ENCODE data around the gene SDK2. TPM values are rescaled to one million over a fixed set of nuclear protein-coding genes. Genes with fewer than 3 reads are reported as not detected.

Gene SDK2
- total and polyA plus RNA-seq, 2 of the 4 experiments (the other 2 are of a cell fraction), result under 0.01 to 0.03 TPM

DNA sequence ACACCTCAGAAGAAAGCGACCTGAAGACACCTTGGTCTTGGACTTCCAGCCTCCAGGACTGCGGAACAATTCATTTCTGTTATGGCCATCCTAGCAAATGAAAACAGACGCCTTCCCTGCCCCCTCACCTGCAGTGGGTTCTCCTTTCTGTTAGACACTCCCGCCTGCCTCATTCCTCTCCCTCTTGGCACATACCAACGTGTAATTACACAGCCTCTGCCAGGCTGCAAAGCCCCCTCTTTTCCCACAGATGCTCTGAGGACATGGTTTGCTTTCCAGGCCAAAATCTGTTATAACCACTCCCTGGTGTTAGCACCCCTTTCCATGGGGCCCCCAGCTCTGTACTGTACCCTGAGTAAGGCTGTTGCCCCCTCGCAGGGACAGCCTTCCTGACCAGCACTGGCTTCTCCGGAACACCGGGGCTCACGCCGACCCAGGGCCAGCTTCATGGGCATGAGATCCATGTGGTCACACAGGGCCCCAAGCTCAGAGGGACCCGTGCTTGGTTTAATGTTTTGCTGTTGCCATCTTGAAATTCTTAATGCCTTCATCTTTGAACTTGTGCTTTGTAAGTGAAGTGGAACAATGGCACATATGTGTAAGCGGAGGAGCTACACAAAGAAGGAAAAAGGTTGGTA lies 64.1 kb downstream of the SDK2 start:
- peaks cover 3% of the 10 kb centered on the region; the same call in 1 of the 2 replicates for H3K9me3 ChIP-seq (ENCODE audit: control insufficient read depth, insufficient read depth, low read length)
- H4K5ac ChIP-seq (ENCODE audit: low read depth, low read length), result no peak overlapping the region
- H2BK5ac ChIP-seq (ENCODE audit: low read depth, low read length, poor library complexity, severe bottlenecking), result no peak overlapping the region
- no peak overlapping the region for H3K18ac ChIP-seq (ENCODE audit: low read depth, low read length)
- no peak overlapping the region for H3K4me3 ChIP-seq (ENCODE audit: insufficient read depth, low read depth, low read length)
- no peaks in the 10 kb centered on the region for H3K36me3 ChIP-seq (ENCODE audit: control insufficient read depth, insufficient read depth, low read length)
- no peak overlapping the region for H3K27ac ChIP-seq (ENCODE audit: insufficient read depth, low read length)
- ATAC-seq (ENCODE audit: low read depth) (no peak), DNase-seq (no peak)
- H2AK5ac ChIP-seq (ENCODE audit: low read depth, low read length), result no peak overlapping the region
- no peak overlapping the region for H3K14ac ChIP-seq (replicated peaks; ENCODE audit: low read depth, low read length)
- WGBS, 2 experiments (ENCODE audit: extremely low coverage in 2 of 2, insufficient read length in 1 of 2), result 50% methylated on average over 3 of the region's 12 CpGs; no CpG with 5 or more reads in 1 of the 2 experiments
- H4K91ac ChIP-seq (ENCODE audit: insufficient read depth, low read depth, low read length), result no peak overlapping the region
- H3K9ac ChIP-seq (ENCODE audit: low read depth, low read length), result no peak overlapping the region
- ChIA-PET POLR2A (ENCODE audit: unreplicated experiment) (no interaction called here), CTCF (no interaction called here)
- H2AK9ac ChIP-seq (replicated peaks; ENCODE audit: low read depth, low read length, poor library complexity), result no peak overlapping the region
- H4K20me1 ChIP-seq (ENCODE audit: insufficient read depth, low read length), result no peaks in the 10 kb centered on the region
- dilution Hi-C loops (cut with HindIII; ENCODE audit: low sequenced_read_pairs, unreplicated experiment) (no loop called here), intact Hi-C loops (cut with micrococcal nuclease) (no loop called here), in situ Hi-C loops (cut with MboI; ENCODE audit: low sequenced_read_pairs) (no loop called here)
- H3K27me3 ChIP-seq (ENCODE audit: control insufficient read depth, insufficient read depth, low read length), result no peaks in the 10 kb centered on the region
- H3K9me1 ChIP-seq (ENCODE audit: insufficient read depth, low read length), result no peaks in the 10 kb centered on the region
- no peak overlapping the region for H3K4me2 ChIP-seq (ENCODE audit: low read depth, low read length)
- no peak overlapping the region for H2BK20ac ChIP-seq (ENCODE audit: low read depth, low read length)
- no peak overlapping the region for H3K4ac ChIP-seq (ENCODE audit: low read depth, low read length)
- TF ChIP-seq, protein P1, sequence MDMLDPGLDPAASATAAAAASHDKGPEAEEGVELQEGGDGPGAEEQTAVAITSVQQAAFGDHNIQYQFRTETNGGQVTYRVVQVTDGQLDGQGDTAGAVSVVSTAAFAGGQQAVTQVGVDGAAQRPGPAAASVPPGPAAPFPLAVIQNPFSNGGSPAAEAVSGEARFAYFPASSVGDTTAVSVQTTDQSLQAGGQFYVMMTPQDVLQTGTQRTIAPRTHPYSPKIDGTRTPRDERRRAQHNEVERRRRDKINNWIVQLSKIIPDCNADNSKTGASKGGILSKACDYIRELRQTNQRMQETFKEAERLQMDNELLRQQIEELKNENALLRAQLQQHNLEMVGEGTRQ (IDR thresholded peaks at IDR 0.05; ENCODE audit: low read depth, low read length), result no peak
- TF ChIP-seq RAD21 (IDR thresholded peaks at IDR 0.05; ENCODE audit: low read length), result no peak
- no peak for TF ChIP-seq CHD1 (IDR thresholded peaks at IDR 0.05; ENCODE audit: low read depth, low read length)
- no peak for TF ChIP-seq POLR2A (IDR thresholded peaks at IDR 0.05; ENCODE audit: low read depth, low read length)
- no peak for TF ChIP-seq NFE2L2 (IDR thresholded peaks at IDR 0.05; ENCODE audit: low read depth, low read length)
- TF ChIP-seq FOS (IDR thresholded peaks at IDR 0.05; ENCODE audit: low read depth, low read length), result no peak
- no peak for TF ChIP-seq MAFK (IDR thresholded peaks at IDR 0.05; ENCODE audit: low read depth, low read length)
- TF ChIP-seq MAZ (IDR thresholded peaks at IDR 0.05; ENCODE audit: borderline replicate concordance, low read depth, low read length), result no peak
- TF ChIP-seq RCOR1 (IDR thresholded peaks at IDR 0.05; ENCODE audit: insufficient replicate concordance, low read length), result no peak
- no peak for TF ChIP-seq CEBPB (IDR thresholded peaks at IDR 0.05; ENCODE audit: low read depth, low read length)
- TF ChIP-seq MXI1 (IDR thresholded peaks at IDR 0.05; ENCODE audit: borderline replicate concordance, low read depth, low read length), result no peak
- TF ChIP-seq, protein P2, sequence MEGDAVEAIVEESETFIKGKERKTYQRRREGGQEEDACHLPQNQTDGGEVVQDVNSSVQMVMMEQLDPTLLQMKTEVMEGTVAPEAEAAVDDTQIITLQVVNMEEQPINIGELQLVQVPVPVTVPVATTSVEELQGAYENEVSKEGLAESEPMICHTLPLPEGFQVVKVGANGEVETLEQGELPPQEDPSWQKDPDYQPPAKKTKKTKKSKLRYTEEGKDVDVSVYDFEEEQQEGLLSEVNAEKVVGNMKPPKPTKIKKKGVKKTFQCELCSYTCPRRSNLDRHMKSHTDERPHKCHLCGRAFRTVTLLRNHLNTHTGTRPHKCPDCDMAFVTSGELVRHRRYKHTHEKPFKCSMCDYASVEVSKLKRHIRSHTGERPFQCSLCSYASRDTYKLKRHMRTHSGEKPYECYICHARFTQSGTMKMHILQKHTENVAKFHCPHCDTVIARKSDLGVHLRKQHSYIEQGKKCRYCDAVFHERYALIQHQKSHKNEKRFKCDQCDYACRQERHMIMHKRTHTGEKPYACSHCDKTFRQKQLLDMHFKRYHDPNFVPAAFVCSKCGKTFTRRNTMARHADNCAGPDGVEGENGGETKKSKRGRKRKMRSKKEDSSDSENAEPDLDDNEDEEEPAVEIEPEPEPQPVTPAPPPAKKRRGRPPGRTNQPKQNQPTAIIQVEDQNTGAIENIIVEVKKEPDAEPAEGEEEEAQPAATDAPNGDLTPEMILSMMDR (conservative IDR thresholded peaks at IDR 0.05; ENCODE audit: low read depth, low read length), result no peak
- TF ChIP-seq BHLHE40 (IDR thresholded peaks at IDR 0.05; ENCODE audit: low read depth, low read length), result no peak
- no peak for TF ChIP-seq SMC3 (IDR thresholded peaks at IDR 0.05; ENCODE audit: low read depth, low read length)
- TF ChIP-seq RFX5 (IDR thresholded peaks at IDR 0.05; ENCODE audit: low read depth, low read length), result no peak
- TF ChIP-seq, protein P3, sequence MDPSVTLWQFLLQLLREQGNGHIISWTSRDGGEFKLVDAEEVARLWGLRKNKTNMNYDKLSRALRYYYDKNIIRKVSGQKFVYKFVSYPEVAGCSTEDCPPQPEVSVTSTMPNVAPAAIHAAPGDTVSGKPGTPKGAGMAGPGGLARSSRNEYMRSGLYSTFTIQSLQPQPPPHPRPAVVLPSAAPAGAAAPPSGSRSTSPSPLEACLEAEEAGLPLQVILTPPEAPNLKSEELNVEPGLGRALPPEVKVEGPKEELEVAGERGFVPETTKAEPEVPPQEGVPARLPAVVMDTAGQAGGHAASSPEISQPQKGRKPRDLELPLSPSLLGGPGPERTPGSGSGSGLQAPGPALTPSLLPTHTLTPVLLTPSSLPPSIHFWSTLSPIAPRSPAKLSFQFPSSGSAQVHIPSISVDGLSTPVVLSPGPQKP (IDR thresholded peaks at IDR 0.05; ENCODE audit: borderline replicate concordance, low read depth, low read length), result no peak
- H3K23ac ChIP-seq (ENCODE audit: low read depth, low read length), result no peak overlapping the region
- H4K8ac ChIP-seq (ENCODE audit: low read depth in 2 of 2, low read length in 2 of 2), result no peak overlapping the region
- no peak overlapping the region for H2AFZ ChIP-seq (replicated peaks; ENCODE audit: low read length, poor library complexity)
- no peaks in the 10 kb centered on the region for H3K79me1 ChIP-seq (ENCODE audit: low read depth in 1 of 2, low read length in 2 of 2)
- no peak overlapping the region for H2BK120ac ChIP-seq (ENCODE audit: low read depth, low read length)
- no TSS peak for BruUV-seq (replicated peaks)
- H3K4me1 ChIP-seq (ENCODE audit: control insufficient read depth, insufficient read depth, low read length), result no peaks in the 10 kb centered on the region
- no peak overlapping the region for H3K56ac ChIP-seq (ENCODE audit: extremely low read depth, insufficient read depth, low read length)
- no peak overlapping the region for H2BK15ac ChIP-seq (ENCODE audit: low read depth, low read length)
